ENCODE data around the gene BTBD18.

DNA sequence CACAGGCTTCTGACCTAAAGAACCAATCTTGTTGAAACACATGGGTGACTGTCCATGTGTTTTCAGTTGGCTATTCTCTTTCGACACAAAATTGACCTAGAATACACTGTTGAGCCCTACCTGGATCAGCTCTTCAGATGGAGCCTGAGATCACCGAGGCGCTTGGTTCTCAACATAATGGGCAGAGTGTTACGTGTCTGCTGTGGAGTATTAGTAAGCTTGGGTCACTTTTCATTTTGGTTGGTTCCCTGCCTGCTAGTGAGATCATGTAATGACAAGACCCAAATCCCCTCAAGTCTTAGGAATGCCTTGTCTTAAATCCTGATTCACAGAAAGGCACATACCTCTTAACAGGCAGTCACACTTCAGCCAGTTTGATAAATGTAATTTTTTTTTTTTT lies 48.3 kb downstream of the BTBD18 start:
- TF ChIP-seq, protein P1, sequence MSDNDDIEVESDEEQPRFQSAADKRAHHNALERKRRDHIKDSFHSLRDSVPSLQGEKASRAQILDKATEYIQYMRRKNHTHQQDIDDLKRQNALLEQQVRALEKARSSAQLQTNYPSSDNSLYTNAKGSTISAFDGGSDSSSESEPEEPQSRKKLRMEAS (IDR thresholded peaks at IDR 0.05), result no peak
- TF ChIP-seq NFIC (IDR thresholded peaks at IDR 0.05), result no peak
- TF ChIP-seq ZBTB7A (IDR thresholded peaks at IDR 0.05; ENCODE audit: low read depth), result no peak
- TF ChIP-seq TAF1 (IDR thresholded peaks at IDR 0.05; ENCODE audit: low read depth), result no peak
- TF ChIP-seq YY1 (IDR thresholded peaks at IDR 0.05; ENCODE audit: low read depth), result no peak
- TF ChIP-seq, protein P2, sequence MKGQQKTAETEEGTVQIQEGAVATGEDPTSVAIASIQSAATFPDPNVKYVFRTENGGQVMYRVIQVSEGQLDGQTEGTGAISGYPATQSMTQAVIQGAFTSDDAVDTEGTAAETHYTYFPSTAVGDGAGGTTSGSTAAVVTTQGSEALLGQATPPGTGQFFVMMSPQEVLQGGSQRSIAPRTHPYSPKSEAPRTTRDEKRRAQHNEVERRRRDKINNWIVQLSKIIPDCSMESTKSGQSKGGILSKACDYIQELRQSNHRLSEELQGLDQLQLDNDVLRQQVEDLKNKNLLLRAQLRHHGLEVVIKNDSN (IDR thresholded peaks at IDR 0.05), result no peak
- no peak for TF ChIP-seq EP300 (IDR thresholded peaks at IDR 0.05; ENCODE audit: borderline replicate concordance)
- TF ChIP-seq EGR1 (IDR thresholded peaks at IDR 0.05), result no peak
- TF ChIP-seq RAD21 (IDR thresholded peaks at IDR 0.05; ENCODE audit: low read depth), result no peak
- no peak for TF ChIP-seq CEBPB (IDR thresholded peaks at IDR 0.05)
- TF ChIP-seq FOXM1 (IDR thresholded peaks at IDR 0.05; ENCODE audit: borderline replicate concordance, low read depth), result no peak
- TF ChIP-seq, protein P3, sequence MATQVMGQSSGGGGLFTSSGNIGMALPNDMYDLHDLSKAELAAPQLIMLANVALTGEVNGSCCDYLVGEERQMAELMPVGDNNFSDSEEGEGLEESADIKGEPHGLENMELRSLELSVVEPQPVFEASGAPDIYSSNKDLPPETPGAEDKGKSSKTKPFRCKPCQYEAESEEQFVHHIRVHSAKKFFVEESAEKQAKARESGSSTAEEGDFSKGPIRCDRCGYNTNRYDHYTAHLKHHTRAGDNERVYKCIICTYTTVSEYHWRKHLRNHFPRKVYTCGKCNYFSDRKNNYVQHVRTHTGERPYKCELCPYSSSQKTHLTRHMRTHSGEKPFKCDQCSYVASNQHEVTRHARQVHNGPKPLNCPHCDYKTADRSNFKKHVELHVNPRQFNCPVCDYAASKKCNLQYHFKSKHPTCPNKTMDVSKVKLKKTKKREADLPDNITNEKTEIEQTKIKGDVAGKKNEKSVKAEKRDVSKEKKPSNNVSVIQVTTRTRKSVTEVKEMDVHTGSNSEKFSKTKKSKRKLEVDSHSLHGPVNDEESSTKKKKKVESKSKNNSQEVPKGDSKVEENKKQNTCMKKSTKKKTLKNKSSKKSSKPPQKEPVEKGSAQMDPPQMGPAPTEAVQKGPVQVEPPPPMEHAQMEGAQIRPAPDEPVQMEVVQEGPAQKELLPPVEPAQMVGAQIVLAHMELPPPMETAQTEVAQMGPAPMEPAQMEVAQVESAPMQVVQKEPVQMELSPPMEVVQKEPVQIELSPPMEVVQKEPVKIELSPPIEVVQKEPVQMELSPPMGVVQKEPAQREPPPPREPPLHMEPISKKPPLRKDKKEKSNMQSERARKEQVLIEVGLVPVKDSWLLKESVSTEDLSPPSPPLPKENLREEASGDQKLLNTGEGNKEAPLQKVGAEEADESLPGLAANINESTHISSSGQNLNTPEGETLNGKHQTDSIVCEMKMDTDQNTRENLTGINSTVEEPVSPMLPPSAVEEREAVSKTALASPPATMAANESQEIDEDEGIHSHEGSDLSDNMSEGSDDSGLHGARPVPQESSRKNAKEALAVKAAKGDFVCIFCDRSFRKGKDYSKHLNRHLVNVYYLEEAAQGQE (IDR thresholded peaks at IDR 0.05; ENCODE audit: low read depth), result no peak
- TF ChIP-seq TCF12 (IDR thresholded peaks at IDR 0.05; ENCODE audit: low read depth), result no peak
- TF ChIP-seq CREB1 (IDR thresholded peaks at IDR 0.05; ENCODE audit: low read depth), result no peak

Data from Ishikawa (cell line).